BE2C (cell line): ENCODE data around the gene ZBTB37.
"Not testable (repeated sequence)": the region's sequence is repeated elsewhere in the genome, so short reads cannot be mapped to it uniquely, and the experiment has no call there.

Experiments
- DNase-seq: peaks from one replicate; pipeline ENCODE4 v3.0.0-alpha.2; 2020
- H3K27me3 ChIP-seq: fragments of 250-450 bp; sonication (Bioruptor Pico); 2 replicates; pipeline ENCODE4 v1.5.1; 2020; ENCODE audit warnings: mild to moderate bottlenecking
- H3K36me3 ChIP-seq: fragments of 250-450 bp; sonication (Bioruptor Pico); 2 replicates; pipeline ENCODE4 v1.5.1; 2020; ENCODE audit warnings: mild to moderate bottlenecking
- H3K4me1 ChIP-seq: fragments of 250-450 bp; sonication (Bioruptor Pico); 2 replicates; pipeline ENCODE4 v1.5.1; 2020
- H3K4me3 ChIP-seq: 2 replicates; pipeline ENCODE4 v1.5.1; 2011; ENCODE audit warnings: low read depth, low read length
- H3K9me3 ChIP-seq: fragments of 250-450 bp; sonication (Bioruptor Pico); 2 replicates; pipeline ENCODE4 v1.5.1; 2020
- TF ChIP-seq, protein P1 (sequence below): IDR thresholded peaks from 2 replicates; pipeline ENCODE4 v1.5.1; 2012; ENCODE audit warnings: mild to moderate bottlenecking, low read depth, low read length

Gene ZBTB37

DNA sequence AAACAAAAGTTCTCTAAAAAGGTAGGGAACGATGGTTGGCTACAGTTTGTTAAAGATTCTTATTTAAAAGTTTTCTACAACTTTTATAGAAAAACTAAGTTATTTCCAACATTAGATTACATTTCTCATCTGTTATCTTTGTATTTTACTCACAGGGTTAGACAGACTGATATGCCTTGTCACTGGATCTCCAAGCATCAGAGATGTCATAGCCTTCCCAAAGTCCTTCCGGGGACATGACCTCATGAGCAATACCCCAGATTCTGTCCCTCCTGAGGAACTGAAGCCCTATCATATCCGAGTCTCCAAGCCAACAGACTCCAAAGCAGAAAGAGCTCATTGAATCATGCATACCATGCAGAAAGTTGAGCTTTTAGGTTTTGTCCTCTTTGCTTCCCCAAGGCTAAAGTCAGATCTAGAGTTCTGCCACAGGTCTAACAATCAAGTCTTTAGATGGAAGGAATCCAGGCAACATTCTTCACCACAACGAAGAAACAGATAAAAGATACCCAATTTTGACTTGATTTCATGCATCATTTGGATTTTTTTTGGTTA, 10.7 kb upstream of the ZBTB37 start:
- Histone ChIP-seq H3K4me1 (no peaks in the 10 kb centered on the region), H3K9me3 (no peaks in the 10 kb centered on the region), H3K27me3 (no peaks in the 10 kb centered on the region), H3K4me3 (no peak overlapping the region), H3K36me3 (peaks cover 91% of the 10 kb centered on the region)
- no peak for DNase-seq
- TF ChIP-seq, protein P1, sequence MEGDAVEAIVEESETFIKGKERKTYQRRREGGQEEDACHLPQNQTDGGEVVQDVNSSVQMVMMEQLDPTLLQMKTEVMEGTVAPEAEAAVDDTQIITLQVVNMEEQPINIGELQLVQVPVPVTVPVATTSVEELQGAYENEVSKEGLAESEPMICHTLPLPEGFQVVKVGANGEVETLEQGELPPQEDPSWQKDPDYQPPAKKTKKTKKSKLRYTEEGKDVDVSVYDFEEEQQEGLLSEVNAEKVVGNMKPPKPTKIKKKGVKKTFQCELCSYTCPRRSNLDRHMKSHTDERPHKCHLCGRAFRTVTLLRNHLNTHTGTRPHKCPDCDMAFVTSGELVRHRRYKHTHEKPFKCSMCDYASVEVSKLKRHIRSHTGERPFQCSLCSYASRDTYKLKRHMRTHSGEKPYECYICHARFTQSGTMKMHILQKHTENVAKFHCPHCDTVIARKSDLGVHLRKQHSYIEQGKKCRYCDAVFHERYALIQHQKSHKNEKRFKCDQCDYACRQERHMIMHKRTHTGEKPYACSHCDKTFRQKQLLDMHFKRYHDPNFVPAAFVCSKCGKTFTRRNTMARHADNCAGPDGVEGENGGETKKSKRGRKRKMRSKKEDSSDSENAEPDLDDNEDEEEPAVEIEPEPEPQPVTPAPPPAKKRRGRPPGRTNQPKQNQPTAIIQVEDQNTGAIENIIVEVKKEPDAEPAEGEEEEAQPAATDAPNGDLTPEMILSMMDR: no peak

DNA sequence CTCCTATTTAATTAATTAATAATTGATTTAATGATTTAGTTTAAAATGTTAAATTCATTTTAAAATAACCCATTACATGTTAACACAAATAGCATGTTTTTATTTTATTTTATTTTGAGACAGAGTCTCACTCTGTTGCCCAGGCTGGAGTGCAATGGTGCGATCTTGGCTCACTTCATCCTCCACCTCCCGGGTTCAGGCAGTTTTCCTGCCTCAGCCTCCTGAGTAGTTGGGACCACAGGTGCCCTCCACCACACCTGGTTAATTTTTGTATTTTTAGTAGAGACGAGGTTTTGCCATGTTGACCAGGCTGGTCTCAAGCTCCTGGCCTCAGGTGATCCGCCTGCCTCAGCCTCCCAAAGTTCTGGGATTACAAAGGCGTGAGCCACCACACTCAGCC, 8.6 kb upstream of the ZBTB37 start:
- not testable (repeated sequence) for H3K4me1 ChIP-seq, H3K9me3 ChIP-seq, DNase-seq, H3K27me3 ChIP-seq, H3K4me3 ChIP-seq
- peaks cover 96% of the 10 kb centered on the region for H3K36me3 ChIP-seq

DNA sequence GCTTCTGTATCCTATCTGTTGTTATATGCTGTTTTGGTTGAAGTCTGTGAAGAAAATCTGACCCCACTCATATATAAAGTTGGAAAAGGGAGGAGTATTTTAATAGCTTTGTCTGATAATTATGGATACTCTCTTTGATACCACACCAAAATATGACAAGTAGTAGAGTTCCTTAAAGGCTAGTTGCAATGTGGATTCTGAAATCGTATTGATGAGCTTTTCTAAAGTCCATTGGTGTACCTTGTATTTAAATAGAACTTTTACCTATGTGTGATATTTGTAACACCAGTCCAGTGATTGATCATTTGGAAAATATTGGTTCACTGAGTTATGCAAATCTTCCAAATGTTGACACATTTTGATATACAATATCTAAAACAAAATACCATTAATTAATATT, 8.1 kb upstream of the ZBTB37 start:
- Histone ChIP-seq H3K27me3 (no peaks in the 10 kb centered on the region), H3K4me3 (no peak overlapping the region), H3K36me3 (peaks cover 96% of the 10 kb centered on the region), H3K4me1 (no peaks in the 10 kb centered on the region), H3K9me3 (no peaks in the 10 kb centered on the region)
- DNase-seq: no peak
- TF ChIP-seq, protein P1: no peak

DNA sequence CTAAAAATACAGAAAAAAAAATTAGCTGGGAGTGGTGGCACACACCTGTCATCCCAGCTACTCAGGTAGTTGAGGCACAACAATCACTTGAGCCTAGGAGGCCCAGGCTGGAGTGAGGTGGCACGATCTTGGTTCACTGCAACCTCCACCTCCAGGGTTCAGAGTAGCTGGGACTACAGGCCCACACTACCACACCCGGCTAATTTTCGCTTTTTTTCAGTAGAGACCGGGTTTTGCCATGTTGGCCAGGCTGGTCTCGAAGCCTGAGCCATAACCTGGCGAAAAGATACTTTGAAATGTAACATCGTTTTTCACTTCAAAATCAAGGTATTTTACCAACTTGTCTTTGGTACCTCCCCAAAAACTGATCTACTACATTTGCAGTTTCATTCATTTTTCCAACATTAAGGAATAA, 6.4 kb upstream of the ZBTB37 start:
- Histone ChIP-seq H3K36me3 (peaks cover 96% of the 10 kb centered on the region), H3K4me3 (no peak overlapping the region), H3K9me3 (no peaks in the 10 kb centered on the region), H3K4me1 (no peaks in the 10 kb centered on the region), H3K27me3 (no peaks in the 10 kb centered on the region)
- peak; percentile 15 for DNase-seq
- TF ChIP-seq, protein P1: no peak

DNA sequence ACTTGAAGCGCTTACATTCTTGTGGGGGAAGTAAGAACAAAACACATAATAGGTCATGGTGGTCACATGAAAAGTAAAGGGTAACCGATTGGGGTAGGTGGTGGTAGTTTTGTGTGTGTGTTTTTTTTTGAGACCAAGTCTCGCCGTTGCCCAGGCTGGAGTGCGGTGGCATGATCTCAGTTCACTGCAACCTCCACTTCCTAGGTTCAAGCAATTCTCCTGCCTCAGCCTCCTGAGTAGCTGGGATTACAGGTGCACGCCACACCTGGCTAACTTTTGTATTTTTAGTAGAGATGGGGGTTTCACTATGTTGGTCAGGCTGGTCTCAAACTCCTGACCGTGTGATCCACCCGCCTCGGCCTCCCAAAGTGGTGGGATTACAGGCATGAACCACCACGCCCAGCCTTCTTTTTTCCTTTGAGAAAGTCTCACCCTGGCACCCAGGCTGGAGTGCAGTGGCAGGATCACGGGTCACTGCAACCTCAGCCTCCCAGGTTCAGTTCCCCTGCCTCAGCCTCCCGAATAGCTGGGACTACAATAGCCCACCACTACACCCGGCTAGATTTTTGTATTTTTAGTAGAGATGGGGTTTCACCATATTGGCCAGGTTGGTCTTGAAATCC, 5.9 kb upstream of the ZBTB37 start:
- DNase-seq: peak; percentile 33
- H3K36me3 ChIP-seq: peaks cover 96% of the 10 kb centered on the region
- not testable (repeated sequence) for H3K4me1 ChIP-seq, H3K4me3 ChIP-seq, H3K9me3 ChIP-seq, H3K27me3 ChIP-seq

DNA sequence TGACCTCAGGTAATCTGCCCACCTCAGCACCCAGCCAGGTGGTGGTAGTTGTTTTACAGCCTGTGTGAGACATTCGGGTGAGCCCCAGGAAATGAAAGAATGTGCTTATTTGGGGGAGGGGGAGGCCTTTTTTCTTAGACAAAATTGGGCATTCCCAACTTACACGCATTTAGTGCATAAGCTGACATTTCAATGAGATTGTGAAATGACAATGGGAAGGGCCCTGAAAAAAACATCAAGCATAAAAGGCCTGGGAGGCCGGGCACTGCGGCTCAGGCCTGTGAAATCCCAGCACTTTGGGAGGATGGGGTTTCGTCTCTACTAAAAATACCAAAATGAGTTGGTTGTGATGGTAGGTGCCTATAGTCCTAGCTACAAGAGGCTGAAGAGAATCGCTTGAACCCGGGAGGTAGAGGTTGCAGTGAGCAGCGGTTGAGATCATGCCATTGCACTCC, 5.4 kb upstream of the ZBTB37 start:
- no peaks in the 10 kb centered on the region for H3K27me3 ChIP-seq
- TF ChIP-seq, protein P1: no peak

DNA sequence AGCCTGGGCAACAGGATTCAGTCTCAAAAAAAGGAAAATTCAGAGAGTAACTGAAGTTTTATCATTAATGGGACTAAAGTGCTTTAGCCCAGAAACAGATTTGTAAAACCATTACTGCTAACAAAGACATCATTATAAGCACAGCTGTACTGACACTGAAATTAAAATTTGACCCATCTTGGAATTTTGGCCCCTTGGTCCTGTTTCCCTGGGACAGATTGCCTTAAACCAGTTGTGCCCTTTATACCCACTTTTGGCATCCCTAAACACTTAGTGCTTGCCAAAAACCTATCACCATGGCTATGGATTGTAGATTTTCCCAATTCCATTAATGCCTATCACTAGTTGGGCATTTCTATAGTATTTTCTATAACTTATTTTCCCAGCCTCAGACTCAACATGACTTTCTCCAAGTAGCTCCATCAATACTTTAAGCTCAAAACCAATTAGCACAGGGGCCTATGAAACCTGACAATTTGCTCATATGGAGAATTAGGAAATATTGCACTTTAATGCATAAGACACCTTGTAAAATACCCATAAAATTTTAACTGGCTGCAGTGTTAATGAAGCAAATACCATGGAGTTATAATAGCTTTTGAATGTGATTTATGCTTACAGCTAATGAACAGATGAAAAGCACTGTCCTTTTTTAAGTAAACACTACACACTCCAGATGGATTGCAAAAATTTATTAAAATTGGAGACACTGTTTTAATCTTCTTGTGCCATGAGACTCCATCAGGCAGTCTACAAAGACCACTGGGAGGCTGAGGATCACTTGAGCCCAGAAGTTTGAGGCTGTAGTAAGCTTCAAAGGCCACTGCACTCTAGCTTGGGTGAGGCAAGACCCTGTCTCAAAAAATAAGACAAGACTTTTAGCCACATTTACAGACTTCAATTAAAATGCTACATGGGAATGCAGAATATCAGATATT, 4.7 kb upstream of the ZBTB37 start:
- no peak overlapping the region for H3K4me3 ChIP-seq
- H3K27me3 ChIP-seq: no peaks in the 10 kb centered on the region
- no peaks in the 10 kb centered on the region for H3K4me1 ChIP-seq
- no peaks in the 10 kb centered on the region for H3K9me3 ChIP-seq
- TF ChIP-seq, protein P1: no peak
- H3K36me3 ChIP-seq: peaks cover 88% of the 10 kb centered on the region
- no peak for DNase-seq

More for the DNA sequence above, 5.4 kb upstream of the ZBTB37 start:
- DNase-seq: no peak
- no peaks in the 10 kb centered on the region for H3K4me1 ChIP-seq
- H3K4me3 ChIP-seq: no peak overlapping the region
- H3K36me3 ChIP-seq: peaks cover 95% of the 10 kb centered on the region
- H3K9me3 ChIP-seq: no peaks in the 10 kb centered on the region
